Urinary bladder (tissue), 4 donors: Measurements from ENCODE around the gene CENPO. TPM values are rescaled to one million over a fixed set of nuclear protein-coding genes. Genes with fewer than 3 reads are reported as not detected.

ENCODE experiments used
- DNase-seq: peaks from one replicate; pipeline ENCODE4 v3.0.0-alpha.2; 2015; ENCODE audit errors: extremely low spot score
- H3K27ac ChIP-seq: one replicate; pipeline ENCODE4 v1.5.1; 2013; ENCODE audit warnings: low read depth, mild to moderate bottlenecking, moderate library complexity
- H3K36me3 ChIP-seq: one replicate; pipeline ENCODE4 v1.6.1; 2013; ENCODE audit warnings: mild to moderate bottlenecking, moderate library complexity; ENCODE audit not compliant: insufficient read depth
- H3K4me1 ChIP-seq: one replicate; pipeline ENCODE4 v1.6.1; 2013; ENCODE audit warnings: mild to moderate bottlenecking, moderate library complexity; ENCODE audit not compliant: insufficient read depth
- H3K4me3 ChIP-seq: one replicate; pipeline ENCODE4 v1.5.1; 2013; ENCODE audit warnings: low read depth, low read length
- WGBS: extraction: QIAGEN DNeasy Blood & Tissue Kit; methylation state at CpG from one replicate; pipeline ENCODE4 v1.1.7; 2013; 5-methylcytosine and 5-hydroxymethylcytosine counted together
- polyA plus RNA-seq: library from polyadenylated mRNA; stranded (reverse); fragments of 200-250 nt; gene quantifications from one replicate; pipeline ENCODE4 v1.2.3, GENCODE V29; 2013
- total RNA-seq: library from RNA; depleted of rRNA; stranded (reverse); fragments of >200 nt; gene quantifications from one replicate; pipeline ENCODE4 v1.2.3, GENCODE V29; 2014
- donor health status: healthy with polysubstance abuse.
- donor health status: healthy.

Gene CENPO
- total and polyA plus RNA-seq, 2 donors: 2.4 to 13.4 TPM

GRCh38 chr2:24858996-24859395 lies 65.8 kb downstream of the CENPO start:
- Histone ChIP-seq H3K27ac (no peak overlapping the region), H3K4me1 (no peaks in the 10 kb centered on the region), H3K36me3 (no peaks in the 10 kb centered on the region), H3K4me3 (no peak overlapping the region)
- no peak for DNase-seq
- 93% methylated on average over 13 of the region's 13 CpGs for WGBS

- Histone ChIP-seq H3K27ac (no peak overlapping the region), H3K36me3 (no peaks in the 10 kb centered on the region), H3K4me1 (no peaks in the 10 kb centered on the region), H3K4me3 (no peak overlapping the region)
- WGBS: 95% methylated on average over 15 of the region's 15 CpGs
- no peak for DNase-seq
Observed at GRCh38 chr2:24859968-24860600, 66.9 kb downstream of the CENPO start.

- H3K36me3 ChIP-seq: no peaks in the 10 kb centered on the region
- no peak for DNase-seq
- no peak overlapping the region for H3K4me3 ChIP-seq
- H3K4me1 ChIP-seq: no peaks in the 10 kb centered on the region
- 96% methylated on average over 7 of the region's 7 CpGs for WGBS
- no peak overlapping the region for H3K27ac ChIP-seq
Observed at GRCh38 chr2:24860631-24861030, 67.4 kb downstream of the CENPO start.

- WGBS: 84% methylated on average over 11 of the region's 11 CpGs
- Histone ChIP-seq H3K4me3 (no peak overlapping the region), H3K27ac (no peak overlapping the region), H3K36me3 (no peaks in the 10 kb centered on the region), H3K4me1 (no peaks in the 10 kb centered on the region)
- DNase-seq: no peak
Observed at GRCh38 chr2:24861500-24861899, 68.3 kb downstream of the CENPO start.

- H3K27ac ChIP-seq: no peak overlapping the region
- H3K36me3 ChIP-seq: no peaks in the 10 kb centered on the region
- no peaks in the 10 kb centered on the region for H3K4me1 ChIP-seq
- no peak for DNase-seq
- 75% methylated on average over 3 of the region's 3 CpGs for WGBS
- H3K4me3 ChIP-seq: no peak overlapping the region
Observed at GRCh38 chr2:24863641-24864040, 70.4 kb downstream of the CENPO start.

- DNase-seq: no peak
- no peak overlapping the region for H3K27ac ChIP-seq
- H3K4me3 ChIP-seq: no peak overlapping the region
- no peaks in the 10 kb centered on the region for H3K36me3 ChIP-seq
- no peaks in the 10 kb centered on the region for H3K4me1 ChIP-seq
- WGBS: 81% methylated on average over 6 of the region's 6 CpGs
Observed at GRCh38 chr2:24866946-24867345, 73.7 kb downstream of the CENPO start.

GRCh38 chr2:24870440-24870839 lies 77.2 kb downstream of the CENPO start:
- Histone ChIP-seq H3K4me1 (no peaks in the 10 kb centered on the region), H3K4me3 (no peak overlapping the region), H3K36me3 (no peaks in the 10 kb centered on the region), H3K27ac (no peak overlapping the region)
- DNase-seq: no peak
- WGBS: 91% methylated on average over 5 of the region's 5 CpGs

GRCh38 chr2:24870891-24871705 lies 77.9 kb downstream of the CENPO start:
- Histone ChIP-seq H3K36me3 (no peaks in the 10 kb centered on the region), H3K4me1 (no peaks in the 10 kb centered on the region), H3K4me3 (no peak overlapping the region), H3K27ac (no peak overlapping the region)
- WGBS: 80% methylated on average over 16 of the region's 16 CpGs
- no peak for DNase-seq

GRCh38 chr2:24871852-24872333 lies 78.7 kb downstream of the CENPO start:
- Histone ChIP-seq H3K4me3 (no peak overlapping the region), H3K4me1 (no peaks in the 10 kb centered on the region), H3K27ac (no peak overlapping the region), H3K36me3 (no peaks in the 10 kb centered on the region)
- 60% methylated on average over 12 of the region's 12 CpGs for WGBS
- DNase-seq: no peak

Other genes with a start within 250 kb of the CENPO start
- 25.3 TPM for gene PTRHD1, start within 50 bp of the CENPO start, total RNA-seq
- gene PTRHD1, start within 50 bp of the CENPO start, polyA plus RNA-seq: 17.1 TPM
- gene ADCY3, start 126.8 kb downstream of the CENPO start, total RNA-seq: 28.3 TPM
- 65.2 TPM for gene ADCY3, start 126.8 kb downstream of the CENPO start, polyA plus RNA-seq
- gene DNAJC27, start 178.5 kb downstream of the CENPO start, total RNA-seq: 13.3 TPM
- 6.3 TPM for gene DNAJC27, start 178.5 kb downstream of the CENPO start, polyA plus RNA-seq
- gene EFR3B, start 248.7 kb downstream of the CENPO start, total RNA-seq: 3.8 TPM
- gene EFR3B, start 248.7 kb downstream of the CENPO start, polyA plus RNA-seq: 0.51 TPM